Ammon's horn (tissue), 1 donor: ENCODE results near the gene EGLN2.
"Not testable (repeated sequence)": the region's sequence is repeated elsewhere in the genome, so short reads cannot be mapped to it uniquely, and the experiment has no call there.

Source experiments
- DNase-seq: peaks from one replicate; pipeline ENCODE4 v3.0.0-alpha.2; 2016; ENCODE audit warnings: low spot score

EGLN2 gene

GRCh38 chr19:40776932-40777644, 21.9 kb upstream of the EGLN2 start:
- peak; percentile 98 for DNase-seq

DNA sequence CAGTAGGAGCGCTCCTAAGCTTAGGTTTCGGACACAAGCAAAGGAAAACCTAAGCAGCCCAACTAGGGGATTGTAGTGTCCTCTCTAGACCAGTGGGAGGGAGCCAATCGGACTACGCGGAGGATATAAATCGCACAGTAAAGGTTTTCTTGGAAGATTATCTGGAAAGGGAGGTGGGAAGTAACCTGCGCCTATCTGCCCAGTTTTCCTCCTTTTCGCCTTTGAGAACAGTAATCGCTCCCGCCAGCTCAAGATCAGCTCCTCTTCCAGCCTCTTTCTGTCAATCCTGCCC, 21.4 kb upstream of the EGLN2 start:
- no peak for DNase-seq

DNA sequence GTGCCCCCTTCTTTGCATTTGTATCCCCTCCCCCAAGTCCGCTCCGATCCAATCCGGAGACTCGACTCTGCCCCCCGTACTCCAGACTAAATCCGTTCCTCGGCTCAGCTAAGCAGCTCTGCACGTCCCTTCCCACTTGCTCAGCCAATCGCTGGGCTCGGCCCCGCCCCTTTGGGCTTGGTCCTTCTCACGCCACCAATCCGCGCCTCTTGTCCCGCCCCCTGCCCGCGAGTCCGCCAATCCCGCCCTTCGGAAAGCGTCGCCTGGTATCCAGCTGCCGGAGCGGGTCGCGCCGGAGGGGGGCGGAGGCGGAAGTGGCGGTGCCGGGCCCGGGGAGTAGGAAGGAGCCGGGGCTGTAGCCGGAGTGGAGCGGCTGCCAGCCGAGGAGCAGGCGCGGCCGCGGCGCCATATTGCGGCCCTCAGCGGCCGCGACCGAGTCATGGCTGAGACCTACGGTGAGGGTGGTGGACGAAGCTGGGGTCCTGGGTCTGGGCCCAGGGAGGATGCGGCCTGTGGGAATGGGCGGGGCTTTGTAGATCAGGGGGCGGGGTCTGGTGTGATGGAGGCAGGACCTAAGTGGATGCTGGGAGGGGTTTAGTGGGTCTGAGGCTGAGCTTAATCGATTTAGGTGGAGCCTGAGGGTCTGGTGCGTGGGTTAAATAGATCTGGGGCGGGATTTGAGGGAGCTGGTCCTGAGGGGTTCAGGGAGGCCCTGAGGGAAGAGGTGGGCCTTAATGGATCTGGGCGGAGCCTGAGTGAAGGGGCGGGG, 20.9 kb upstream of the EGLN2 start, which contains the start of gene RAB4B:
Gene RAB4B, plus strand, starts transcription at position 311 of the 769 bp plus-strand sequence. Its CDS starts 129 bp downstream, at position 440.
- peak; percentile 100 for DNase-seq

GRCh38 chr19:40778706-40779284, 20.2 kb upstream of the EGLN2 start:
- no peak for DNase-seq

GRCh38 chr19:40780582-40780981, 18.4 kb upstream of the EGLN2 start:
- no peak for DNase-seq

DNA sequence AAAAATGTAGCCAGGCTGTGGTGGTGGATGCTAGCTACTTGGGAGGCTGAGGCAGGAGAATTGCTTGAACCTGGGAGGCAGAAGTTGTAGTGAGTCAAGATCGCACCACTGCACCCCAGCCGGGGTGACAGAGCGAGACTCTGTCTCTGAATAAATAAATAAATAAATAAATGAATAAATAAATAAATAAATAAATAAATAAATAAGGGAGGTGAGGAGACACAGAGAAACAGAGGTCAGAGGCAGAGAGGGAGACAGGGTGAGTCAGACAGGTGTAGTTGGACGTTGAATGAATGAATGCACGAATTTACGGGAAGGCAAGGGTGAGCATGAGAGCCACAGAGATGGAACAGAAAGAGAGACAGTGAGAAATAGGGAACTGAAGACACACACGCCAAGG, 17.9 kb upstream of the EGLN2 start:
- DNase-seq = no peak

- no peak for DNase-seq
Measured at GRCh38 chr19:40783711-40784110, 15.3 kb upstream of the EGLN2 start.

DNA sequence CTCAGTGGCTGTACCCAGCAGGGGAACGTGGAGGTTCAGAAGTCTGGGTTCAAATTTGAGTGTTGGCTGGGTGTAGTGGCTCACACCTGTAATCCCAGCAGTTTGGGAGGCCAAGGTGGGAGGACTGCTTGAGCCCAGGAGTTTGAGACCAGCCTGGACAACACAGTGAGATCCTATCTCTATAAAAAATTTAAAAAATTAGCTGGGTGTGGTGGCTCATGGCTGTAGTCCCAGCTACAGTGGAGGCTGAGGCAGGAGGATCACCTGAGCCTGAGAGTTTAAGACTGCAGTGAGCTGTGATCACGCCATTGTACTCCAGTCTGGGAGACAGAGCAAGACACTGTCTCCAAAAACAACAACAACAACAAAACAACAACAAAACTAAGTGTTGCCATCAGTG, 14.8 kb upstream of the EGLN2 start:
- not testable (repeated sequence) for DNase-seq

DNA sequence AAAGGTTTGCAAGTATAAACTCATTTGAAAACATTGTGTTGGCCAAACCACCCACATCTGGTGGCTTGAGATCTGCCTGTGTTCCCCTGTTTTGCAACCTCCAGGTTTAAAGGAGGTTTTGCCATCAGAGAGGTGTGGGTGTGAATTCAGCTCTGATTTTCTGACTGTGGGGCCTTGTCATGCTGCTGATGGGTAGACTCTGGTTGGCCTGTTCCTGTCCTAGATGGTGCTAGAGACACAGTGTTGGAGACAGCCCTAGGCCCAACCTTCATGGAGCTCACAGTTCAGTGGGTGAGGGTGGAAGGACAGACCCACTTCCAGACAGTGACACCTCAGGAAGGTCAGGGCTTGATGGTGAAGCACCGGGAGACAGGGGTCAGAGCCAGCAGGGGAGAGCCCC, 13.5 kb upstream of the EGLN2 start:
- no peak for DNase-seq

DNA sequence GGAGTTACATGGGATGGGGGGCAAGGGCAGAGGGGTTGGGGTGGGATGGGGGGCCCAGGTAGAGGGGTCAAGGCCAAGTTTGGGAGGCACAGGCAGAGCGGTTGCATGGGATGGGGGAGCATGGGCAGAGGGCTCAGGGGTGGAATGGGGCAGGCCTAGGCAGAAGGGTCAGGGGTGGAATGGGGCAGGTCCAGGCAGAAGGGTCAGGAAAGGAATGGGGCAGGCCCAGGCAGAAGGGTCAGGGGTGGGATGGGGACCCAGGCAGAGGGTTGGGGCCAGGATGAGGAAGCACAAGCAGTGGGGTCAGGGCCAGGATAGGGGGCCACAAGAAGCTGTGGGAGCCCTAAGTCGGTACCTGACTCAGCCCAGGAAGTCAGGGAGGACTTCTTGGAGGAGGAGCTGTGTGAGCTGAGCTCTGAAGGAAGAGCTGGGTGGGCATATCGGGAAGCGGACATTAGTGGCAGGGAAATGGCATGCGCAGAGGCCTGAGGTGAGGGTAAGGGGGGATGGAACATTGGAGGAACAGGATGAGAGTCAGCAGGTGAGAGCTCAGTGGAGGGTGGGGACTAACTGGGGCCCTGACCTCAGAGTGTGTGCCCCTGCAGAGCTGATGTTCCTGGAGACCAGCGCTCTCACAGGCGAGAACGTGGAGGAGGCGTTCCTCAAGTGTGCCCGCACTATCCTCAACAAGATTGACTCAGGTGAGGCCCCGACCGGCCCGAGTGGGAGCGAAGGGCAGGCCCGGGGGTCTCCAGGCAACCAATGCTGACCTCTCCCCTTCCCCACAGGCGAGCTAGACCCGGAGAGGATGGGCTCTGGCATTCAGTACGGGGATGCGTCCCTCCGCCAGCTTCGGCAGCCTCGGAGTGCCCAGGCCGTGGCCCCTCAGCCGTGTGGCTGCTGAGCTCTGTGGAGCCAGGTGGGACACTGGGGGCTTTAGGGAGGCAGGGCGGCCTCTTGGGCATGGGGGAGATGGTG, 12.6 kb upstream of the EGLN2 start:
- DNase-seq = no peak

GRCh38 chr19:40791349-40791748, 7.6 kb upstream of the EGLN2 start:
- peak; percentile 18 for DNase-seq

DNA sequence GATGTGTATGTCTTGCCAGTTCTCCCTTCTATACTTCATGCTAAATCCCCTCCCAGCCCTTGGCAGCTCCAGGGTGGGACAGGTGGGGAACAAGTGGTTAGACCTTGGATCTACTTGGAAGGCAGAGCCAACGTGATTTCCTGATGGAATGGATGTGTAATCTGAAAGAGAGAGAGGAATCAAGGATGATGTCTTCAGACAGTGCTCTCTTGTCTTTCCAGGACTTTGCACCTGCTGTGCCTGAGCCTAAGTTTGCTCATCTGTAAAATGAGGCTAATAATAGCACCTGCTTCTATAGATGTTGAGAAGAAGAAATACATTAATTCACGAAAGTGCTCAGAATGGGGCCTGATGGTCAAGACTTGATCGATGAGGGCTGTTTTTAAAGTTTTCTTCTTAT, 7.0 kb upstream of the EGLN2 start:
- no peak for DNase-seq

GRCh38 chr19:40797166-40797962, 1.6 kb upstream of the EGLN2 start:
- DNase-seq = no peak

GRCh38 chr19:40797963-40798682, 868 bp upstream of the EGLN2 start:
- peak; percentile 57 for DNase-seq

DNA sequence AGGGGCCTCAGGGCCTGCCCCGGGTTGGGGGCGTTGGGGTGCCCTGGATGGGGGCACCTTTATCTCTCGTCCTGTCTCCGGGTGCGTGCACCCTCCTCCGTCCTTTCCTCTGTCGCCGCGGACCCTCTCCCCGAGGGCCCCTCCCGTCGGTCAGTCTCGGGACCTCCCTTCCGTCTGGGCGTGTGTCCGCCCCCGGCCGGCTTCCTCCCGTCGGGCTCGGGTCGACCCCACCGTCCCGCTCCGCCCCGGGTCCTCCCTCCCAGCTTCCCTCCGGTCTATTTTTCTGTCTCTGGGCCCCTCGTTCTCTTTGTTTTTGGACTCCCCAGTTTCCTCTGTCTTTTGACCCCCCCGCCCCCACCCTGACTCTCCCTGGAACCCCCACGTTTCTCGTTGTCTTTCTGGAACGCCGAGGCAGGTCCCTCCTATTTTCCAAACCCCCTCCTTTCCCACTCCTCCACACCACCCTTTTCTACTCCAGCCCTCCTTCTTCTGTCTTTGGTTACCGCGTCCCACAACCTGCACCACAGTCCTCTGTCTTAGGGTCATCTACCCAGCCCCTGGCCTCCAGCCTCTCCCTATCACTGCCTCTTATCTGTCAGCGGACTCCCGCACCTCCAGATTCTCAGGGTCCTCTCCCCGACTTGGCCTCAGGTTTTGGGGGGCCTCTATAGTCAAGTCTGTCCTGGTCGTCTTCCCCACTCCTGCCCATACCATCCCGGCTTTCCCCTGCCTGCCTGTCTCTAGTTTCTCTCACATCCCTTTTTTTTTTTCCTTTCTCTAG, 757 bp downstream of the EGLN2 start:
- DNase-seq = peak; percentile 24

- peak; percentile 13 for DNase-seq
Measured at GRCh38 chr19:40800339-40800996, 1.5 kb downstream of the EGLN2 start.

DNA sequence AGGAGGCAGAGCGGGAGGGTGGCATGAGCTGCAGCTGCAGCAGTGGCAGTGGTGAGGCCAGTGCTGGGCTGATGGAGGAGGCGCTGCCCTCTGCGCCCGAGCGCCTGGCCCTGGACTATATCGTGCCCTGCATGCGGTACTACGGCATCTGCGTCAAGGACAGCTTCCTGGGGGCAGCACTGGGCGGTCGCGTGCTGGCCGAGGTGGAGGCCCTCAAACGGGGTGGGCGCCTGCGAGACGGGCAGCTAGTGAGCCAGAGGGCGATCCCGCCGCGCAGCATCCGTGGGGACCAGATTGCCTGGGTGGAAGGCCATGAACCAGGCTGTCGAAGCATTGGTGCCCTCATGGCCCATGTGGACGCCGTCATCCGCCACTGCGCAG, 2.0 kb downstream of the EGLN2 start:
- peak; percentile 8 for DNase-seq

DNA sequence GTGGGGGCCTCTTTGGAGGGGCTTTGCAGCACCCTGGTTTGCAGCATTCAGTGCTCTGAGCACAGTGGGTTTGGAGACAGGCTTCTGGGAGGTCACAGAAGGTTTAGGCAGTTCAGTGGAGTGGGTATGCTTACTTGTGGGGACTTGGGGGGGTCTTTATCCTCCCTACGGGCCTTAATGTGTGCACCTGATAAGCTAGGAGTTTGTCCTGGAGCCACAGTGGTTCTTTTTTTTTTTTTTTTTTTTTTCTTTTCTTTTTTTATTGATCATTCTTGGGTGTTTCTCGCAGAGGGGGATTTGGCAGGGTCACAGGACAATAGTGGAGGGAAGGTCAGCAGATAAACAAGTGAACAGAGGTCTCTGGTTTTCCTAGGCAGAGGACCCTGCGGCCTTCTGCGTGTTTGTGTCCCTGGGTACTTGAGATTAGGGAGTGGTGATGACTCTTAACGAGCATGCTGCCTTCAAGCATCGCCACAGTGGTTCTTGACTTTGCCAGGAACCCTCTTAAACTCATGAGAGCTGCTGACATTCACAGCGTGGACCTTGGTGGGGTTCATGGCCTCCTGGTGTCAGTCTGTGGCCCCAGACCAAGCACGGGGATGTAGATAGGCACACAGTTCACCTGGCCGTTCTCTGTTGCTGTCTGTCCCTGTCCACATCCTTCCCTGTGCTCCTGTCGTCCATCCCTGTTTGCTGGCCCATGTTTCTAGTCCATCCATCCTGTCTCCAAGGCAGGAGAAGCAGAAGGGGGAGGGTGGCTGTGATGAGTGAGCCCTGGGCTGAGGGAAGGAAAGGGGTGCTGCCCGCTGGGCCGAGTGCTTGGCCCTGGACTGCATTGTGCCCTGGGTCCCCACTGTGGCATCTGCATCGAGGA, 2.7 kb downstream of the EGLN2 start:
- DNase-seq = peak; percentile 3
